NCI-H2196 (cell line): ENCODE data around the gene AGAP2.

Experiments used
- DNase-seq: peaks from one replicate; lab custom pipeline; 2025; ENCODE audit not compliant: unreplicated experiment; lab: John Stamatoyannopoulos, UW

The AGAP2 gene

GRCh38 chr12:57754411-57755193, 16.1 kb upstream of the AGAP2 start, which contains the start of gene MARCHF9:
TSS of gene MARCHF9 (plus strand) at chr12:57755103. CDS start at chr12:57755529, 426 bp downstream.
- peak; percentile 86 for DNase-seq

GRCh38 chr12:57753756-57754337, 15.3 kb upstream of the AGAP2 start:
- no peak for DNase-seq

- no peak for DNase-seq
Observed at GRCh38 chr12:57752668-57753000, 14.1 kb upstream of the AGAP2 start.

DNA sequence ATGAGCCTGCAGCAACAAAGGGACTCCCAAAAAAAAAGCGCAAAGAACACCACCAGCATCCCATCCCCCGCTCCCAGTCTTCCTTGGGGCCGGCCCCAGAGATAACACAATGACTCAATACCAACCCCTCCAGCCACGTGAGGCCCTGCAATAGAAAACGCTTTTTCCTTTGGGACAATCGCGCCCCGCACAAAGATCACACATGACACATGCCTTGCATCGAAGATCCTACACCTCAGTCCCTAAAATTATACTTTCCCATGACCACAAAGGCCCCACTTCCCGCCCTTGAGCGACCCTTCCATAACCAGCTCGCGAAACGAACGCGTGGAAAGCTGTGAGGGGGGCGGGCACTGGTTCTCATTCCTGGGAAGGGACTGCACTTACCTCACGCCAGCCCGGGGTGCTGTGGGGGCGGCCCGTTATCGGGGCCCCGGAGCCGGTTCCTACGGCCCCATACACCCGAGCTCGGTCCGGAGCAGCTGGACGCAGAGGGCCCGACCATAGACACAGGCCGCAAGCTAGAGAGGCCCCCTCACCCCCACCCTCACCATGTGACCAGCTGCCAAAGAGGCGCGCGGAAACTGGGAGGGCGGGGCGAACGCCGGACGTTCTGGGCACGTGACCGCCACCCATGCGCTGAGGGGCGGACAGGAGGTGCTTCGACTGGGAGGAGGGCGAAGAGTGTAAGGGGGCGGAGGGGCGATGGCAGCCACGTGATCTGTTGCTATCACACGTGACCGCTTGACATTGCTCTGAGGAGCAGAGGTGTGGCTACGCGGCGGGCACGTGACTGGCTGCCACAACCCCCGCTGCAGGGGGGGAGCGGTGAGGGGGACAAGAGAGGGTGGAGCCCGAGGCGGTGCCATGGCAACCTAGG, 13.5 kb upstream of the AGAP2 start, which contains the start of gene CDK4:
Gene CDK4, minus strand, starts transcription at position 523 of the 880 bp plus-strand sequence. CDS start 593 bp downstream, outside the sequence.
- peak; percentile 99 for DNase-seq

DNA sequence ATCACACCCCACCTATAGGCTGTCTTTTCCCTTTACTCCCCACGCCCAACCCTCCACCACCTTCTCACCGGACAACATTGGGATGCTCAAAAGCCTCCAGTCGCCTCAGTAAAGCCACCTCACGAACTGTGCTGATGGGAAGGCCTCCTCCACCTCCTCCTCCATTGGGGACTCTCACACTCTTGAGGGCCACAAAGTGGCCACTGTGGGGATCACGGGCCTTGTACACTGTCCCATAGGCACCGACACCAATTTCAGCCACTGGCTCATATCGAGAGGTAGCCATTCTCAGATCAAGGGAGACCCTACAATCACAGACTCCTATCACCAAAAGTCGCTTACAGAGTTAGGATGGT, 12.9 kb upstream of the AGAP2 start:
- no peak for DNase-seq

GRCh38 chr12:57750561-57751431, 12.3 kb upstream of the AGAP2 start:
- DNase-seq: no peak

DNA sequence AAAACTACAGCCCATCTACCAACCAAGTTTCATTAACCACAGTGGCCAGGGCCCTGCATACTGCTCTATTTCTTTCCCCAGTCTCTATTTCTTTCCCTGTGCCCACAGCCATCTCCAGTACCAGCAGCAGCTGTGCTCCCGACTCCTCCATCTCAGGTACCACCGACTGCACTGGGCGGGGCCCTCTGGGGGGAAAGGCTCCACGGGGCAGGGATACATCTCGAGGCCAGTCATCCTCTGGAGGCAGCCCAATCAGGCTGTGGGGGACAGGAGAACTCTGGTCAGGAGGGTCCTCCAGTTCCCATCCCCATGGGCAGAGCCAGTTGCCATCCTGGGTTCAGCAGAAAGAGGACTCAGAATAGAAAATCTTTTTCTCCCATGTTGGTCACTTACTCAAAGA, 10.5 kb upstream of the AGAP2 start:
- DNase-seq: no peak

DNA sequence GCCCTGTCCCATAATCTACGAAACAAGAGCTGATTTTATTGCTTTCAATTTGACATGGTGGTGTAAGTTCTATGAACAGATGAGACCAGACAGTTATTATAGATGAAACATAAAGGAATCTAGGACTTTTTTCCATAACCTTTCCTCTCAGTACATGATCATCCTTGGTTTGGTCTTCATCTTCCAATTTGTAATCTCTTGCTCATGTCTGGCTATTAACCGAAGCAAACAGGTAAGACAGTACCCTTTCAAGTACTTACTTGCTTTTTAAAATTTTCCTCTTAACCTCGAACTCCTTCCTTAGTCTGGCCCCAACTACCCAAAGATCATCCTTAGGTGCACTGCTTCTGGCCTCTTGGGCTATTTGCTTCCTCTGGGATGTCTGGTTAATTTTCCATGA, 7.5 kb upstream of the AGAP2 start:
- DNase-seq: no peak

DNA sequence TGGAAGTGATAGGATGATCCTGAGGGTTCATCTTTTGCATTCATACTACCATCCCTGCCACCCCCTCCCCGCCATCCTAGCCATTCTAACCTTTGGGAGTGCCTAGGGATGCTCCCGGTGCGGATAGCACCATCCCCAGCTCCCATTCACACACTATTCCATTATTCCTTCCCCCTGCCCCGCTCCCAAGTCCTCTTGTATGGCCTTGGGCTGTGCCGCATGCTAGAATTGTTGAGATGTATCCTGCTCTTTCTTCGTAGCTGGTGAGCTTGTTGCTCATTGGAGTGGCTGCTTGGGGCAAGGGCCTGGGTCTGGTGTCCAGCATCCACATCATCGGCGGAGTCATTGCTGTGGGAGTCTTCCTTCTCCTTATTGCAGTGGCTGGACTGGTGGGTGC, 6.9 kb upstream of the AGAP2 start:
- no peak for DNase-seq

DNA sequence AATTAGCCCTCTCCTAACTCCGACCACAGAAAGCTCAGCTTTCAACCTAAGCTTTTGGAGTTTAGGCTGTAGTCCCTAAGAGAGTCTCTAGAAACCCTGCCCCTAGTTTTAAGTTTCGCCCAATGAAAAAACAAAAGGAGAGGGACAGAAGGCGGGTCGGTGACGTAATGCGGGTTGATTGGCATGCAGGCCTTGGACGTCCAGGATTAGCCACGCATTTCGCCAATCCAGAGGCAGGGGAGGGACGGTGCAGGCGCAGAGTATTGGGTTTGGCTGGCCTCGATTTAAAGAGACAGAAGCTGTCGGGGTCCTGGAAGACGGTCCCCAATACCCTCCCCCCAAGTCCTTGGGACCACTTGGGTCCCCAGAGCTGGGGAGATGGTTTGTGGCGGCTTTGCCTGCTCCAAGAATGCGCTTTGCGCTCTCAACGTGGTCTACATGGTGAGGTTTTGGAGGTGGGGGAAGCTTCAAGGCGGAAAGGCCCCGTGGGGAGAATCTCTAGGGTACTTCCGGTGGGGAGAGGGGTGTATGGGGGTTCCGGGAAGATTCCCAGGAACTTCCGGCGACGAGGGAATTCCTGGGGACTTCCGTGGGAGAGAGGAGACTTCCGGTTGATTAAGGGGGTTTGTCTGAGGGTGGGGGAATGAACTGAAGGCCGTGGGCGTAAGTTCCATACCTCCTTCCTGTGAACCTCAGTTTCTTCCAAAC, 6.4 kb upstream of the AGAP2 start, which contains the start of gene TSPAN31:
Gene TSPAN31, plus strand, starts transcription at position 263 of the 708 bp plus-strand sequence. Its CDS starts 116 bp downstream, at position 379.
- DNase-seq: peak; percentile 96

GRCh38 chr12:57744194-57744776, 5.7 kb upstream of the AGAP2 start:
- peak; percentile 92 for DNase-seq

- DNase-seq: no peak
Observed at GRCh38 chr12:57743769-57744168, 5.2 kb upstream of the AGAP2 start.

- DNase-seq: no peak
Observed at GRCh38 chr12:57741844-57742738, 3.5 kb upstream of the AGAP2 start.

DNA sequence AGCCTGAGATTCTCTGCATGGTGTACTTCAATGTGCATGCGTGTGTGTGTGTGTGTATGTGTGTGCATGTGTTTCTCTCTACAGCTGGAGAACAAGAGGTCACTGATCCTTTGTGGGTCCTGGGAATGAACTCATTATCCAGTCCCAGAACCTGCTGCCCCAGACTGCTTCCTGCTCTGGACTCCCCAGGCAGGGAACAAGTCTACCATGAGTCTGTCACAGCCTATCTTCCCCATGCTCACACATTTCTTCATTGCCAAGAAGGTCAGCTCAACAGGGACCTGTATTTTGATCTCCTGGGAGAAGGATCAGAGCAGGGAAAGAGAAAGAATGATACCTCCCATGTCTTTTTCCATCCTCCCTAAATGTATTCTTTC, 2.9 kb upstream of the AGAP2 start:
- DNase-seq: no peak

- DNase-seq: no peak
Observed at GRCh38 chr12:57740656-57741412, 2.3 kb upstream of the AGAP2 start.

DNA sequence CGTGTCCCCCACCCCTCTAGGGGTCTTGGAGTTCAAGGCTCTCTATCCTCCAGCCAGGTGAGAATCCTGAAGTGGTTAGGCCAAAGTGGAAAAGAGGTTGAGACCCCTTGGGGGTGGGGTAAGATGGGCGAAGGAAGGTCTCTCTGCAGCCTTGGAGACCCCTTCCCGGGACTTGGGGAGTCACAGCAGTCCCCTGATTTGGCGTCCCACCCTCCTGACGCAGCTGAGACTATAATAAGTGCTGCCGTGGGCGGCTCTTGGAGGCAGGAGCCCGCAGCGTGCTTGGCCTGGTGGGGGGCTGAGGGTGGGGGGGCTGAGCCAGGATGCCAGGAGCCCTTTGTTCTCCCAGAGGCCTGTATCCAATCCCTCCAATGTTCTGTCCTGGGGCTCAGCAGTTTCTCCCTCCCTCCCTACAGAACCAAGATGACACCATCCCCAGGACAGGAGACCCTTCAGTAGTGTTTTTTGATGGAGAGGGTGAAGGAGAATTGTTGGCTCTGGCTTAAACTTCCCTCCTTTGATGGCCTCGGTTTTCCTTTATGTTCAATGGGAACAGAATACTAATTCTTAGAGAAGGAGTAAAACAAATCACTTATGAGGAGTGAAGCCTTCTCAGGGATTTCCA, 1.5 kb upstream of the AGAP2 start:
- DNase-seq: no peak

- DNase-seq: peak; percentile 18
Observed at GRCh38 chr12:57739387-57739786, 845 bp upstream of the AGAP2 start.
